K562 (cell line): ENCODE measurements around the gene IGSF21. TPM values are rescaled to one million over a fixed set of nuclear protein-coding genes. Genes with fewer than 3 reads are reported as not detected.

Experiments
- ARID4B ChIP-seq: sonication (generic); formaldehyde crosslinking; IDR thresholded peaks from 2 replicates; pipeline ENCODE4 v1.8.0; 2022; ENCODE audit warnings: mild to moderate bottlenecking, missing genetic modification reagents
- CHAMP1 ChIP-seq: fragments of 450-650 bp; IDR thresholded peaks from 2 replicates; pipeline ENCODE4 v1.6.1; 2016; ENCODE audit warnings: mild to moderate bottlenecking
- CREB5 ChIP-seq: fragments of 250-450 bp; sonication (Bioruptor Pico); IDR thresholded peaks from 2 replicates; pipeline ENCODE4 v1.5.0; 2020; ENCODE audit warnings: mild to moderate bottlenecking
- DLX4 ChIP-seq: fragments of 250-450 bp; sonication (Bioruptor Pico); IDR thresholded peaks from 2 replicates; pipeline ENCODE4 v1.6.1; 2021; ENCODE audit warnings: mild to moderate bottlenecking
- HDAC2 ChIP-seq: fragments of 450-650 bp; IDR thresholded peaks from 2 replicates; pipeline ENCODE4 v1.6.1; 2016; ENCODE audit warnings: mild to moderate bottlenecking
- LCOR ChIP-seq: sonication (generic); formaldehyde crosslinking; IDR thresholded peaks from 2 replicates; pipeline ENCODE4 v1.8.0; 2022; ENCODE audit warnings: mild to moderate bottlenecking, missing genetic modification reagents
- MITF ChIP-seq: IDR thresholded peaks from 2 replicates; pipeline ENCODE4 v1.6.1; 2014; ENCODE audit warnings: antibody characterized with exemption
- MTF1 ChIP-seq: fragments of 250-450 bp; sonication (Bioruptor Pico); IDR thresholded peaks from 2 replicates; pipeline ENCODE4 v1.9.0; 2021; ENCODE audit warnings: moderate library complexity, mild to moderate bottlenecking, inconsistent platforms, borderline replicate concordance
- SAFB2 ChIP-seq: fragments of 200-400 bp; formaldehyde crosslinking; IDR thresholded peaks from 2 replicates; pipeline ENCODE4 v1.6.1; 2018; ENCODE audit warnings: borderline replicate concordance, low read length, low read depth, moderate library complexity; ENCODE audit not compliant: severe bottlenecking
- SPI1 ChIP-seq: IDR thresholded peaks from 2 replicates; pipeline ENCODE4 v1.6.1; 2011; ENCODE audit warnings: low read depth, low read length, control low read depth, borderline replicate concordance
- SRSF3 ChIP-seq: fragments of 200-400 bp; formaldehyde crosslinking; IDR thresholded peaks from 2 replicates; pipeline ENCODE4 v1.6.1; 2016; ENCODE audit warnings: mild to moderate bottlenecking, low read length, moderate library complexity; ENCODE audit not compliant: insufficient read depth
- SRSF7 ChIP-seq: fragments of 200-400 bp; formaldehyde crosslinking; optimal IDR thresholded peaks from 2 replicates; pipeline ENCODE3; 2017; ENCODE audit warnings: mild to moderate bottlenecking, low read depth, low read length
- TCF7L2 ChIP-seq: fragments of 150-350 bp; IDR thresholded peaks from 2 replicates; pipeline ENCODE4 v1.6.1; 2016; ENCODE audit warnings: low read depth, mild to moderate bottlenecking, low read length, moderate library complexity
- ZHX1 ChIP-seq: fragments of 150-350 bp; conservative IDR thresholded peaks from 2 replicates; pipeline ENCODE4 v1.6.1; 2014; ENCODE audit warnings: low read length
- ZNF121 ChIP-seq: sonication (generic); formaldehyde crosslinking; conservative IDR thresholded peaks from 2 replicates; pipeline ENCODE4 v1.8.0; 2022; ENCODE audit warnings: missing genetic modification reagents
- polyA plus RNA-seq, 8 experiments: library from polyadenylated mRNA; depleted of rRNA in 4 of 8; stranded (reverse) in 5 of 8; unstranded in 3 of 8; fragments of >200 nt; fragmentation: Nextera tagmentation in 2 of 8; fragmentation: Illumina TruSeq in 1 of 8; extraction: Ambion mirVana in 2 of 8; extraction: Trizol in 1 of 8; gene quantifications; 2 replicates each; pipeline versions ENCODE4 v1.2.1 to v1.2.3, GENCODE V29; 2011 to 2014; ENCODE audit warnings: inconsistent platforms in 1 of 8, missing spikeins in 1 of 8
- total RNA-seq, 7 experiments: library from RNA; depleted of rRNA in 6 of 7; stranded (reverse); fragments of >200 nt in 6 of 7; fragmentation: Illumina TruSeq in 2 of 7; extraction: Trizol in 2 of 7; gene quantifications; 2 replicates each; pipeline versions ENCODE4 v1.2.1 to v1.2.3, GENCODE V29; 2011 to 2021; ENCODE audit warnings: low replicate concordance in 1 of 7

IGSF21 gene
- total and polyA plus RNA-seq, 9 of the 15 experiments (the other 6 are each of a cell fraction or from before 2014, with no cell fraction given) = not detected

GRCh38 chr1:18244762-18245161 is 137.2 kb downstream of the IGSF21 start (continued):
- TF ChIP-seq ZHX1 (no peak), SPI1 (no peak), ZNF121 (CRISPR knock-in tag) (no peak), LCOR (CRISPR knock-in tag) (no peak), MITF (no peak), TCF7L2 (no peak), SRSF7 (no peak), CHAMP1 (no peak), DLX4 (CRISPR knock-in tag) (no peak), HDAC2 (peak; percentile 24; the same call in 1 of the 2 replicates), MTF1 (CRISPR knock-in tag) (no peak), SAFB2 (no peak), CREB5 (no peak), ARID4B (no peak), SRSF3 (no peak)
